ENCODE results near the gene CCDC74A.
A peak's percentile ranks its signal among the peaks of the same experiment; 100 is the strongest.
"Not testable (repeated sequence)": the region's sequence is repeated elsewhere in the genome, so short reads cannot be mapped to it uniquely, and the experiment has no call there.

The CCDC74A gene

DNA sequence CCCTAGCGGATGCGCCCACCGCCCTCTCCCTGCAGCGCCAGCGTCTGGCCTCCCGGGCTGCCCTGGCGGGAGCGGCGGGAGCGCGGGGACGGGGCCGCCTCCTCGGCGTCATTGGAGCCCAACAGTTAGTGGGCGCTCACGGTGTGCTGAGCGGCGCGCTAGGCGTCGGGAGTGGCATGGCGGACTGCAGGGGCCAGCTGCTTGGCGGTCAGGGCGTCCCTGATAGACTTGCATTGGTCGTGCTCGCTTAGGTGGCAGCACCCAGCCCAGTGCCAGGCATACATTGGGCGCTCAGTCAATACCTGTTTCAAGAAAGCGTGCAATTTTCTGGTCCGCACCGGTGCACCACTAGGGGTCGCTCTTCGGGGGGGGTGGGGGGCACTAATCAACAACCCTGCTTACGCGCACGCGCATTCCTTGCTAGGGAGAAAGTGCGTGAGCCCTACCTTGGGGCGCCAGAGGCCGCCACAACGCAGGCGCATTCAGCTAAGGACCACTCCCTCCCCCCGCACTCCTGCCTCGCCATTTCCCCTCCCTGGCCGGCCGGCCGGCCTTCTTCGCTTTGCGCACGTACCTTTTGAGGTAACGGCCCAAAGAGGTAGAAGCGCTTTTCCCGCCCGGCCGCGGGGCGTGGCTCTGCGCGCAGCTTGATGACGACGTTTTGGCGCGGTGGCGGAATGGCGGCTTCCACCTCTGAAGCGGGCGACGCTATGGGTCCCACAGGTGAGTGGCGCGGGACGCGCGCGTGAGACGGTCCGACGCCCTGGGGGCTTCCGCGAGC is 35.1 kb upstream of the CCDC74A start:
- in situ Hi-C loops (cut with MboI; ENCODE audit: low pct_unique_long_range_greater_than_20kb, low sequenced_read_pairs, unreplicated experiment): no loop called here
- DNase-seq (ENCODE audit: low spot score): peak; percentile 98
- TF ChIP-seq, protein P1, sequence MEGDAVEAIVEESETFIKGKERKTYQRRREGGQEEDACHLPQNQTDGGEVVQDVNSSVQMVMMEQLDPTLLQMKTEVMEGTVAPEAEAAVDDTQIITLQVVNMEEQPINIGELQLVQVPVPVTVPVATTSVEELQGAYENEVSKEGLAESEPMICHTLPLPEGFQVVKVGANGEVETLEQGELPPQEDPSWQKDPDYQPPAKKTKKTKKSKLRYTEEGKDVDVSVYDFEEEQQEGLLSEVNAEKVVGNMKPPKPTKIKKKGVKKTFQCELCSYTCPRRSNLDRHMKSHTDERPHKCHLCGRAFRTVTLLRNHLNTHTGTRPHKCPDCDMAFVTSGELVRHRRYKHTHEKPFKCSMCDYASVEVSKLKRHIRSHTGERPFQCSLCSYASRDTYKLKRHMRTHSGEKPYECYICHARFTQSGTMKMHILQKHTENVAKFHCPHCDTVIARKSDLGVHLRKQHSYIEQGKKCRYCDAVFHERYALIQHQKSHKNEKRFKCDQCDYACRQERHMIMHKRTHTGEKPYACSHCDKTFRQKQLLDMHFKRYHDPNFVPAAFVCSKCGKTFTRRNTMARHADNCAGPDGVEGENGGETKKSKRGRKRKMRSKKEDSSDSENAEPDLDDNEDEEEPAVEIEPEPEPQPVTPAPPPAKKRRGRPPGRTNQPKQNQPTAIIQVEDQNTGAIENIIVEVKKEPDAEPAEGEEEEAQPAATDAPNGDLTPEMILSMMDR (IDR thresholded peaks at IDR 0.05; ENCODE audit: extremely low read depth, insufficient read depth, missing control alignments): peak; percentile 72

- in situ Hi-C loops (cut with MboI; ENCODE audit: low pct_unique_long_range_greater_than_20kb, low sequenced_read_pairs, unreplicated experiment): no loop called here
- no peak for DNase-seq (ENCODE audit: low spot score)
- TF ChIP-seq, protein P1 (IDR thresholded peaks at IDR 0.05; ENCODE audit: extremely low read depth, insufficient read depth, missing control alignments): no peak
Observed at GRCh38 chr2:131493199-131493968, 34.3 kb upstream of the CCDC74A start.

DNA sequence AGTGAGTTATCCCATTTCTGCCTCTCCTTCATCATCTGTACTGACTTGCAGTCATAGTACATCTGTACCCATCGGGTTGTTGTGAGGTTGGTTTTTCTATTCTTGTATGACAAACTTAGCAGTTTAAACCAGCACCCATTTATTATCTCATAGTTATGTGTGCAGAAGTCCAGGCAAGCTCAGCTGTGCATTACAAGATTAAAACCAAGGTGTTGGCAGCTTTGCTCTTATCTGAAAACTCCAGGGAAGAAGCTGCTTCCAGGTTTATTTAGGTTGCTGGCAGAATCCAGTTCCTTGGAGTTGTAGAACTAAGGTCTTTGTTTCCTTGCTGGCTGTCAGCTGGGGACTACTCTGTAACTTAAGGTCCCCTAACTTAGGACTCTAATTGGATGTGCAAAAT is 32.2 kb upstream of the CCDC74A start:
- in situ Hi-C loops (cut with MboI; ENCODE audit: low pct_unique_long_range_greater_than_20kb, low sequenced_read_pairs, unreplicated experiment): not testable (repeated sequence)

GRCh38 chr2:131498321-131498973 is 29.2 kb upstream of the CCDC74A start:
- in situ Hi-C loops (cut with MboI; ENCODE audit: low pct_unique_long_range_greater_than_20kb, low sequenced_read_pairs, unreplicated experiment); DNase-seq (ENCODE audit: low spot score): not testable (repeated sequence)

More for the DNA sequence above, 32.2 kb upstream of the CCDC74A start:
- not testable (repeated sequence) for DNase-seq (ENCODE audit: low spot score)

GRCh38 chr2:131503587-131503986 is 24.1 kb upstream of the CCDC74A start:
- in situ Hi-C loops (cut with MboI; ENCODE audit: low pct_unique_long_range_greater_than_20kb, low sequenced_read_pairs, unreplicated experiment); DNase-seq (ENCODE audit: low spot score): not testable (repeated sequence)

DNA sequence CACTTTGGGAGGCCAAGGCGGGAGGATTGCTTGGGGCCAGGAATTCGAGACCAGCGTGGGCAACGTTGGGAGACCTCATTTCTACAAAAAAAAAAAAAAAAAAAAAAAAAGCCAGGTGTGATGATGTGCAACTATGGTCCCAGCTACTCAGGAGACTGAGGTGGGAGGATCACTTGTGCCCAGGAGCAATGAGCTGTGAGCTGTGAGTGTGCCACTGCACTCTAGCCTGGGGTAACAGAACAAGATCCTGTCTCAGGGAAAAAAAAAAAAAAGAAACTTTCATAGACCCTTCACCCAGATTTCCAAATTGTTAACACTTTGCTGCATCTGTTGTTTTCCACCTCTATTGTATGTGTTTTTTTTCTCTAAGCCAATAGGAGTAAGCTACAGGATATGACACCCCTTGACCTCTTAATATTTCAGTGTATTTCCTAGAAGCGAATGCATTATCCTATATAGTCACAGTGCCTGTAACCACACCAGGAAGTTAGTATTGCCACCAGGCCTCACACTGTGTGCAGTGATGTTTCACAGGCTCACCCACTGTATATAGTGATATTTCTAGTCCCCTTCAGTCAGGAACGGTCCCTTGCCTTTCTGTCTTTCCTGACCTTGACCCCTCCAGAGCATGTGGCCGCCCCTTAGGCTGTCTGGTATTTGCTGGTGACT is 23.5 kb upstream of the CCDC74A start:
- DNase-seq (ENCODE audit: low spot score); in situ Hi-C loops (cut with MboI; ENCODE audit: low pct_unique_long_range_greater_than_20kb, low sequenced_read_pairs, unreplicated experiment): not testable (repeated sequence)

- DNase-seq (ENCODE audit: low spot score): no peak
- TF ChIP-seq, protein P1 (IDR thresholded peaks at IDR 0.05; ENCODE audit: extremely low read depth, insufficient read depth, missing control alignments): no peak
- in situ Hi-C loops (cut with MboI; ENCODE audit: low pct_unique_long_range_greater_than_20kb, low sequenced_read_pairs, unreplicated experiment): no loop called here
Observed at GRCh38 chr2:131509615-131510014, 18.1 kb upstream of the CCDC74A start.

DNA sequence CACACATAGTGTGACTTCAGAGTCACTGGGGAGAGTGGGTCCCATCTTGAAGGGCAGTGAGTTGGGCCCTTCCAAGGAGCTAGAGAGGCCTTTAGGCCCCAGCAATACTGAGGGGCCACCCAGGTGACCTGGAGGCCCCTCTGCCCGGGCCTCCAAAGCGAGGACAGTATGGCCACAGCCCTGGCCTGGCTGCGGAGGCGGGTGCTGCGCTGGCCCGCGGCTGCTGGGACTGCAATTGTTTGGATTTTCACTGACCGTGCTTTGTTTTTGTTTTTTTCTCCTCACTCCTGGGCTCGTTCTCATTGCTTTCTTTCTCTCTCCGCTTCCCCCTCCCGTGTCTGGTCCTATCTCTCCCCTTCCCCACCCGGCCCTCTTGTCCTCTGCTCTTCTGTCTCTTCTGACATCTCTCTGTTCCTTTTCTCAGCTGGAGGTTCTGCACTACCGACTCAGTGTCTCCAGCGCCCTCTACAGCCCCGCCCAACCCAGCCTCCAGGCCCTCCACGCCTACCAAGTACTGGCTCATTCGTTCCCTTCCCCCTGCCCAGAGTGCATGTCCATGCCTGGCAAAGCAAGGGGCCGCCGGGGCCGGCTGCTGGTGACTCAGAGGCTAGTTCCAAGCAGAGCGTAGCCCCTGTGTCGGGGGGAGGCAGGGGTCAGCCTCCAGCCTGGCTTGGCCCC is 16.3 kb upstream of the CCDC74A start:
- in situ Hi-C loops (cut with MboI; ENCODE audit: low pct_unique_long_range_greater_than_20kb, low sequenced_read_pairs, unreplicated experiment); DNase-seq (ENCODE audit: low spot score): not testable (repeated sequence)

GRCh38 chr2:131511969-131512870 is 15.5 kb upstream of the CCDC74A start:
- DNase-seq (ENCODE audit: low spot score); in situ Hi-C loops (cut with MboI; ENCODE audit: low pct_unique_long_range_greater_than_20kb, low sequenced_read_pairs, unreplicated experiment): not testable (repeated sequence)

DNA sequence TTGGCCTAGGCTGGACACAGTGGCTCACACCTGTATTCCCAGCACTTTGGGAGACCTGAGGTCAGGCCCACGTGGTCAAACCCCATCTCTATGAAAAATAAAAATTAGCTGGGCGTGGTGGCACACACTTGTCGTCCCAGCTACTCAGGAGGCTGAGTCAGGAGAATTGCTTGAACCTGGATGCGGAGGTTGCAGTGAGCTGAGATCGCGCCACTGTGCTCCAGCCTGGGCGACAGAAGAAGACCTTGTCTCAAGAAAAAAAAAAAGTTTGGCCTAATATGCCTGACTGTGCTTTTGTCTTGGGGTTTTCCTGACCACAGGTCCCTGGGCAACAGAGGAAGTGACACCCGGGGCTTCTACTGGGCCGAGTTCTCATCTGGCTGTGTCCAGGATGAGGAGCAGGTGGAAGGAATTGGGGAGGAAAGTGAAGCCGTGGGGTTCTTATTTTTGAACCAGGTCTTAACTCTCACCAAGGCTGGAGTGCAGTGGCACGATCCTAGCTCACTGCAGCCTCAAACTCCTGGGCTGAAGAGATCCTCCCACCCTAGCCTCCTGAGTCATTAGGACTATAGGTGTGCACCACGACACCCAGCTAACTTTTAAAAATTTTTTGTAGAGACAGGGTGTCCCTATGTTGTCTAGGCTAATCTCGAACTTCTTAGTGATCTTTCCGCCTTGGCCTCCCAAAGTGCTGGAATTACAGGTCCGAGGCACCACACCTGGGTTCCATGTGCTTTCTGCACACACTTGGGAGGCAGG is 13.1 kb upstream of the CCDC74A start:
- in situ Hi-C loops (cut with MboI; ENCODE audit: low pct_unique_long_range_greater_than_20kb, low sequenced_read_pairs, unreplicated experiment): not testable (repeated sequence)

DNA sequence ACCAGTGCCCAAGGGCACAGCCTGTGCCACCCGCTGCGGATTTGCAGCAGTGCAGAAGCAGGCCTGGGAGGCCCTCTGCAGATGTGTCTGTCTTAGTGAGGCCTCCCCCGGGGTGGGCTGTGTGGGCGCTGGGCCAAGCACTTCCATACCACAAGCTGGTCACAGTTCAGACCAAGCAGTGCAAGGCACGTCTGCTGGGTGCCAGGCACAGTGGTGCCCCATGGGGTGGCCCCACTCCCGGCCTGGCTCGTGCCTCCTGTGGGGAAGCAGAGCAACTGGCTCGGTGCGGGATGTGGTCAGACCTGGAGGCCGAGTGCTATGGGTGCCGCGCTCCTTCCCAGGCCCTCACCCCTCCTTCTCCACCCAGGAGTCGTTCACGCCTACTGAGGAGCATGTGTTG is 12.5 kb upstream of the CCDC74A start:
- DNase-seq (ENCODE audit: low spot score); in situ Hi-C loops (cut with MboI; ENCODE audit: low pct_unique_long_range_greater_than_20kb, low sequenced_read_pairs, unreplicated experiment): not testable (repeated sequence)

More for the DNA sequence above, 13.1 kb upstream of the CCDC74A start:
- DNase-seq (ENCODE audit: low spot score): not testable (repeated sequence)

Data from GM13977 (cell line).